ENCODE results near the gene SLC39A11. TPM values are rescaled to one million over a fixed set of nuclear protein-coding genes. Genes with fewer than 3 reads are reported as not detected.

Gene SLC39A11
- polyA plus RNA-seq, 1 of the 3 experiments (the other 2 are of a cell fraction) = 23.5 TPM

- Histone ChIP-seq H3K27me3 (ENCODE audit: insufficient read depth) (no peaks in the 10 kb centered on the region), H3F3A (replicated peaks; ENCODE audit: insufficient read depth) (no peaks in the 10 kb centered on the region), H3K79me2 (ENCODE audit: insufficient read depth) (no peaks in the 10 kb centered on the region), H3K36me3 (replicated peaks in 1 of 2; ENCODE audit: control insufficient read depth in 1 of 2, insufficient read depth in 2 of 2, low read length in 1 of 2) (no peaks in the 10 kb centered on the region), H3K4me2 (no peak overlapping the region), H3K4me1 (ENCODE audit: control insufficient read depth in 1 of 2, insufficient read depth in 2 of 2, low read depth in 1 of 2, low read length in 1 of 2) (no peaks in the 10 kb centered on the region), H3K9me3 (no peaks in the 10 kb centered on the region), H3K4me3 (ENCODE audit: low read depth in 2 of 2, low read length in 1 of 2) (no peak overlapping the region), H4K20me1 (ENCODE audit: insufficient read depth) (no peaks in the 10 kb centered on the region), H3K27ac (ENCODE audit: low read depth in 2 of 2, low read length in 1 of 2) (no peak overlapping the region), H3K9me2 (no peaks in the 10 kb centered on the region), H2AFZ (ENCODE audit: low read depth) (no peak overlapping the region), H3K9ac (no peak overlapping the region)
- 56% methylated on average over 3 of the region's 3 CpGs for WGBS (ENCODE audit: low lambda C conversion rate)
- POLR2A ChIA-PET = no interaction called here
- DNase-seq = no peak
- TF ChIP-seq FOXM1 (IDR thresholded peaks at IDR 0.05; ENCODE audit: low read depth) (no peak), JUND (IDR thresholded peaks at IDR 0.05) (no peak), SIN3A (IDR thresholded peaks at IDR 0.05; ENCODE audit: borderline replicate concordance, low read depth, low read length) (no peak), USF2 (IDR thresholded peaks at IDR 0.05; ENCODE audit: borderline replicate concordance, low read depth, low read length) (no peak), FOXJ3 (CRISPR knock-in tag; IDR thresholded peaks at IDR 0.05) (no peak), TAF1 (IDR thresholded peaks at IDR 0.05; ENCODE audit: borderline replicate concordance, low read depth, low read length) (no peak)
- CTCF ChIA-PET = interaction anchor here (0.8 to 3.9 kb wide), 5 partner anchors 8 to 457 kb away, joined by 3 to 39 read pairs (median 7); no protein-coding TSS in a partner anchor
These were observed 358.7 kb downstream of the SLC39A11 start for GRCh38 chr17:72733619-72734282.

- ChIA-PET CTCF (interaction anchor here (0.8 to 3.6 kb wide), 4 partner anchors 176 to 457 kb away, joined by 3 to 38 read pairs (median 5); no protein-coding TSS in a partner anchor), POLR2A (no interaction called here)
- H3K36me3 ChIP-seq (replicated peaks in 1 of 2; ENCODE audit: control insufficient read depth in 1 of 2, insufficient read depth in 2 of 2, low read length in 1 of 2) = no peaks in the 10 kb centered on the region
- no peaks in the 10 kb centered on the region for H3K9me3 ChIP-seq
- DNase-seq = no peak
- H3K79me2 ChIP-seq (ENCODE audit: insufficient read depth) = no peaks in the 10 kb centered on the region
- H3K27ac ChIP-seq (ENCODE audit: low read depth in 2 of 2, low read length in 1 of 2) = no peak overlapping the region
- H3K9ac ChIP-seq = no peak overlapping the region
- no peak overlapping the region for H3K4me2 ChIP-seq
- no peaks in the 10 kb centered on the region for H3F3A ChIP-seq (replicated peaks; ENCODE audit: insufficient read depth)
- H2AFZ ChIP-seq (ENCODE audit: low read depth) = no peak overlapping the region
- 94% methylated on average over 8 of the region's 8 CpGs for WGBS (ENCODE audit: low lambda C conversion rate)
- no peaks in the 10 kb centered on the region for H3K4me1 ChIP-seq (ENCODE audit: control insufficient read depth in 1 of 2, insufficient read depth in 2 of 2, low read depth in 1 of 2, low read length in 1 of 2)
- no peaks in the 10 kb centered on the region for H3K27me3 ChIP-seq (ENCODE audit: insufficient read depth)
- no peaks in the 10 kb centered on the region for H3K9me2 ChIP-seq
- H3K4me3 ChIP-seq (ENCODE audit: low read depth in 2 of 2, low read length in 1 of 2) = no peak overlapping the region
- no peaks in the 10 kb centered on the region for H4K20me1 ChIP-seq (ENCODE audit: insufficient read depth)
- no peak for TF ChIP-seq YY1 (IDR thresholded peaks at IDR 0.05; ENCODE audit: low read depth)
- no peak for TF ChIP-seq CHD2 (IDR thresholded peaks at IDR 0.05; ENCODE audit: low read length, partially characterized antibody)
- no peak for TF ChIP-seq RXRA (IDR thresholded peaks at IDR 0.05; ENCODE audit: borderline replicate concordance, low read depth)
- TF ChIP-seq ZBTB33 (IDR thresholded peaks at IDR 0.05; ENCODE audit: borderline replicate concordance, low read depth) = no peak
- no peak for TF ChIP-seq MEF2A (IDR thresholded peaks at IDR 0.05; ENCODE audit: borderline replicate concordance, low read depth)
- no peak for TF ChIP-seq REST (IDR thresholded peaks at IDR 0.05; ENCODE audit: low read depth, low read length)
- TF ChIP-seq CTCF (IDR thresholded peaks at IDR 0.05) = no peak
- TF ChIP-seq POLR2AphosphoS5 (IDR thresholded peaks at IDR 0.05; ENCODE audit: low read depth, low read length) = no peak
- no peak for TF ChIP-seq JUND (IDR thresholded peaks at IDR 0.05)
- TF ChIP-seq TEAD4 (IDR thresholded peaks at IDR 0.05; ENCODE audit: borderline replicate concordance, insufficient read depth) = no peak
- TF ChIP-seq SIN3A (IDR thresholded peaks at IDR 0.05; ENCODE audit: borderline replicate concordance, low read depth, low read length) = no peak
- no peak for TF ChIP-seq SMC3 (IDR thresholded peaks at IDR 0.05; ENCODE audit: low read depth, low read length)
These were observed 359.4 kb downstream of the SLC39A11 start for GRCh38 chr17:72732893-72733618.
